ENCODE results near the gene ACKR2.
"Not testable (repeated sequence)": the region's sequence is repeated elsewhere in the genome, so short reads cannot be mapped to it uniquely, and the experiment has no call there.

Gene ACKR2

GRCh38 chr3:42802876-42803413, 6.3 kb upstream of the ACKR2 start:
- DNase-seq: no peak

- DNase-seq: no peak
Observed at GRCh38 chr3:42803414-42804105, 5.7 kb upstream of the ACKR2 start.

GRCh38 chr3:42804106-42804830, 5.0 kb upstream of the ACKR2 start, which contains the start of gene HIGD1A:
Gene HIGD1A (minus strand): TSS chr3:42804490. CDS start chr3:42794253, 10,237 bp downstream.
- peak; percentile 93 for DNase-seq

- DNase-seq: no peak
Observed at GRCh38 chr3:42804831-42805132, 4.5 kb upstream of the ACKR2 start.

GRCh38 chr3:42805141-42805821, 4.0 kb upstream of the ACKR2 start:
- no peak for DNase-seq

- no peak for DNase-seq
Observed at GRCh38 chr3:42807929-42808328, 1.3 kb upstream of the ACKR2 start.

GRCh38 chr3:42810706-42811105, 1.5 kb downstream of the ACKR2 start:
- not testable (repeated sequence) for DNase-seq

- DNase-seq: not testable (repeated sequence)
Observed at GRCh38 chr3:42811118-42811883, 2.1 kb downstream of the ACKR2 start.

- no peak for DNase-seq
Observed at GRCh38 chr3:42814246-42814645, 5.0 kb downstream of the ACKR2 start.

GRCh38 chr3:42814914-42815507, 5.8 kb downstream of the ACKR2 start:
- no peak for DNase-seq

GRCh38 chr3:42815826-42816225, 6.6 kb downstream of the ACKR2 start:
- no peak for DNase-seq

- DNase-seq: no peak
Observed at GRCh38 chr3:42819351-42819965, 10.2 kb downstream of the ACKR2 start.

GRCh38 chr3:42820746-42821051, 11.5 kb downstream of the ACKR2 start:
- DNase-seq: no peak

- no peak for DNase-seq
Observed at GRCh38 chr3:42822828-42823227, 13.6 kb downstream of the ACKR2 start.

- DNase-seq: no peak
Observed at GRCh38 chr3:42823351-42823750, 14.1 kb downstream of the ACKR2 start.

- no peak for DNase-seq
Observed at GRCh38 chr3:42826141-42826540, 16.9 kb downstream of the ACKR2 start.

- DNase-seq: no peak
Observed at GRCh38 chr3:42827023-42827422, 17.8 kb downstream of the ACKR2 start.

- DNase-seq: no peak
Observed at GRCh38 chr3:42827654-42828053, 18.4 kb downstream of the ACKR2 start.

GRCh38 chr3:42829083-42829627, 19.9 kb downstream of the ACKR2 start:
- DNase-seq: no peak

GRCh38 chr3:42829628-42830436, 20.6 kb downstream of the ACKR2 start:
- no peak for DNase-seq

Data from activated CD4-positive, CD25-positive, alpha-beta regulatory T cell treated with anti-CD3 and anti-CD28 coated beads, Interleukin-2, amount 50 U/mL, for 72 hours (primary cell).